HEK293 (cell line): ENCODE data around the gene KRT24.

Experiments used
- CTCF ChIA-PET: fragments of 350-600 bp; formaldehyde crosslinking; extraction: SDS; loops from one replicate; lab custom pipeline; 2021; ENCODE audit warnings: antibody characterized with exemption; lab: Yijun Ruan, JAX
- POLR2A ChIA-PET: fragments of 300-600 bp; formaldehyde crosslinking; extraction: SDS; loops from one replicate; lab custom pipeline; 2020; ENCODE audit warnings: antibody characterized with exemption, inconsistent platforms; lab: Yijun Ruan, JAX
- H3K27ac ChIP-seq: fragments of 200-500 bp; sonication (Bioruptor generic); 2 replicates; pipeline ENCODE4 v1.5.1; 2014; ENCODE audit warnings: low read depth, low read length, control low read depth, inconsistent platforms; ENCODE audit errors: extremely low read depth
- H3K36me3 ChIP-seq, 2 experiments: fragments of 200-500 bp in 1 of 2; sonication (Bioruptor generic) in 1 of 2; 1 replicate in 1 of 2; 2 replicates in 1 of 2; pipeline ENCODE4 v1.5.1; 2014 to 2017; ENCODE audit warnings: inconsistent platforms in 2 of 2, low read length in 2 of 2; ENCODE audit not compliant: control insufficient read depth in 2 of 2, insufficient read depth in 1 of 2
- H3K4me1 ChIP-seq: fragments of 200-500 bp; sonication (Bioruptor generic); 2 replicates; pipeline ENCODE4 v1.5.1; 2014; ENCODE audit warnings: mild to moderate bottlenecking, low read length, inconsistent platforms; ENCODE audit not compliant: control insufficient read depth, insufficient read depth
- H3K4me3 ChIP-seq: 2 replicates; pipeline ENCODE4 v1.5.1; 2011; ENCODE audit warnings: low read depth, mild to moderate bottlenecking, control low read depth, low read length, moderate library complexity
- H3K9me3 ChIP-seq: fragments of 200-500 bp; sonication (Bioruptor generic); 2 replicates; pipeline ENCODE4 v1.5.1; 2014; ENCODE audit warnings: low read depth, low read length, inconsistent platforms; ENCODE audit not compliant: control insufficient read depth, insufficient read depth
- SETDB1 ChIP-seq: IDR thresholded peaks from one replicate; pipeline ENCODE4 v1.6.1; 2017; ENCODE audit warnings: mild to moderate bottlenecking, low read length, moderate library complexity, mixed read lengths; ENCODE audit not compliant: insufficient read length
- WT1 ChIP-seq: fragments of 450-650 bp; formaldehyde crosslinking; IDR thresholded peaks from 2 replicates; pipeline ENCODE4 v1.5.1; 2016; ENCODE audit warnings: missing biosample characterization, missing genetic modification characterization
- ZFP3 ChIP-seq: fragments of 450-650 bp; formaldehyde crosslinking; IDR thresholded peaks from 2 replicates; pipeline ENCODE4 v1.5.1; 2016; ENCODE audit warnings: low read depth, missing biosample characterization, missing genetic modification characterization
- ZFP37 ChIP-seq: fragments of 450-650 bp; formaldehyde crosslinking; IDR thresholded peaks from 2 replicates; pipeline ENCODE4 v1.5.1; 2016; ENCODE audit warnings: missing biosample characterization, missing genetic modification characterization
- ZNF169 ChIP-seq: fragments of 450-650 bp; formaldehyde crosslinking; IDR thresholded peaks from 2 replicates; pipeline ENCODE4 v1.5.1; 2016; ENCODE audit warnings: missing biosample characterization, missing genetic modification characterization
- ZNF202 ChIP-seq: fragments of 450-650 bp; formaldehyde crosslinking; IDR thresholded peaks from 2 replicates; pipeline ENCODE4 v1.5.1; 2016; ENCODE audit warnings: missing biosample characterization, missing genetic modification characterization, borderline replicate concordance
- ZNF23 ChIP-seq: fragments of 450-650 bp; formaldehyde crosslinking; IDR thresholded peaks from 2 replicates; pipeline ENCODE4 v1.5.1; 2016; ENCODE audit warnings: missing biosample characterization, missing genetic modification characterization, borderline replicate concordance
- ZNF266 ChIP-seq: fragments of 450-650 bp; formaldehyde crosslinking; IDR thresholded peaks from 2 replicates; pipeline ENCODE4 v1.5.1; 2016; ENCODE audit warnings: missing biosample characterization, missing genetic modification characterization, low read depth
- ZNF366 ChIP-seq: fragments of 450-650 bp; formaldehyde crosslinking; conservative IDR thresholded peaks from 2 replicates; pipeline ENCODE4 v1.5.1; 2016; ENCODE audit warnings: missing biosample characterization, missing genetic modification characterization
- ZNF37A ChIP-seq: fragments of 450-650 bp; IDR thresholded peaks from 2 replicates; pipeline ENCODE4 v1.5.1; 2018; ENCODE audit warnings: missing biosample characterization, missing genetic modification characterization
- ZNF394 ChIP-seq: fragments of 450-650 bp; formaldehyde crosslinking; IDR thresholded peaks from 2 replicates; pipeline ENCODE4 v1.5.1; 2016; ENCODE audit warnings: missing biosample characterization, missing genetic modification characterization, mild to moderate bottlenecking, moderate library complexity, borderline replicate concordance
- ZNF561 ChIP-seq: fragments of 450-650 bp; IDR thresholded peaks from 2 replicates; pipeline ENCODE4 v1.5.1; 2018; ENCODE audit warnings: missing biosample characterization, missing genetic modification characterization, borderline replicate concordance
- ZNF624 ChIP-seq: fragments of 450-650 bp; formaldehyde crosslinking; IDR thresholded peaks from 2 replicates; pipeline ENCODE4 v1.5.1; 2017; ENCODE audit warnings: missing biosample characterization, missing genetic modification characterization
- ZNF664 ChIP-seq: fragments of 450-650 bp; formaldehyde crosslinking; IDR thresholded peaks from 2 replicates; pipeline ENCODE4 v1.5.1; 2016; ENCODE audit warnings: missing biosample characterization, missing genetic modification characterization
- ZNF791 ChIP-seq: fragments of 450-650 bp; formaldehyde crosslinking; IDR thresholded peaks from 2 replicates; pipeline ENCODE4 v1.5.1; 2016; ENCODE audit warnings: missing biosample characterization, missing genetic modification characterization
- ZSCAN23 ChIP-seq: fragments of 450-650 bp; formaldehyde crosslinking; IDR thresholded peaks from 2 replicates; pipeline ENCODE4 v1.5.1; 2016; ENCODE audit warnings: missing biosample characterization, missing genetic modification characterization
- TF ChIP-seq, protein P1 (sequence below): fragments of 450-650 bp; formaldehyde crosslinking; IDR thresholded peaks from 2 replicates; pipeline ENCODE4 v1.5.1; 2017; ENCODE audit warnings: missing biosample characterization, missing genetic modification characterization
- TF ChIP-seq, protein P2 (sequence below): fragments of 450-650 bp; formaldehyde crosslinking; IDR thresholded peaks from 2 replicates; pipeline ENCODE4 v1.5.1; 2016; ENCODE audit warnings: missing biosample characterization, missing genetic modification characterization
- TF ChIP-seq, protein P3 (sequence below): fragments of 450-650 bp; formaldehyde crosslinking; IDR thresholded peaks from 2 replicates; pipeline ENCODE4 v1.5.1; 2016; ENCODE audit warnings: missing biosample characterization, missing genetic modification characterization
- TF ChIP-seq, protein P4 (sequence below): fragments of 450-650 bp; formaldehyde crosslinking; IDR thresholded peaks from 2 replicates; pipeline ENCODE4 v1.5.1; 2017; ENCODE audit warnings: missing biosample characterization, missing genetic modification characterization

Gene KRT24

DNA sequence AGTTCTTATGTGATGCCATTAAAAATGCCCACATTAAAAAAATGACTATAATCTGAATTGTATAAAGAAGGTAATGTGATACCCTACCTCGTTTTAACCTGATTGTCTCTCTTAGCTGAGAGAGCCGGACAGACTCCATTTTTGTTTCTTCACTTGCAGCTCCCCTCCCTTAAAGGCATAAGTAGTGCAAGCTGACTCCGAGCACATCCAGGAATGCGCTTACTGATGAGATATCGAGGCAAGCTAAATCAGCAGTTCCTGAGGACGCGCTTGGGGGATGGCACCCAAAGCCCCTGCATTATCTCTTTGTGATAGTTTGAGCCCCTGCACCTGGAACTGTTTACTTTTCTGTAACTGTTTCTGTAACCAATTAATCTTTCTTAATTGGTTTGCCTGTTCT lies 6.3 kb downstream of the KRT24 start:
- Histone ChIP-seq H3K4me3 (no peak overlapping the region), H3K9me3 (no peaks in the 10 kb centered on the region), H3K36me3 (no peaks in the 10 kb centered on the region), H3K4me1 (no peaks in the 10 kb centered on the region), H3K27ac (no peak overlapping the region)
- ChIA-PET CTCF (interaction anchor here (0.6 to 1.8 kb wide), 4 partner anchors 30 to 966 kb away, joined by 3 to 5 read pairs (median 3); no protein-coding TSS in a partner anchor), POLR2A (no interaction called here)
- TF ChIP-seq ZNF791 (tag by site-specific recombination) (no peak), ZFP37 (no peak)

DNA sequence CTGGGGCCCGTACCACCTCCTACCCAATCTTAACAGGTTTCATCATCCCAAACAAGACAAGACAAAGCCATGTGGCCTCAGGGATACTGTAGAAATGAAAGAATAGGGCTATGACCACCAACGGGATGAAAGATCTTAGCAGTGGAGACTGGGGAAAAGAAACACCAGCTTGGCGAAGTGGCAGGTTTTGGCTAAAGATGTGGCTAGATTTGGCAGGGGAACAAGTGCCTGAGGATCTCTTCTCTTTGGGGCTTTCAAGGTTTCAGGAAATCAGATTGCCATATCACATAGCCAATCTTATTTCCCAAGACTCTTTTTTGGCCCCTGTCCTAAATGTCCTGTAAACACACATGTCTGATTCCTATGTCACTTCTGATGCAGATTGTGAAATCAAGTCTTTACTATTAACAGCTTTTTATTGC lies 6.9 kb downstream of the KRT24 start:
- CTCF ChIA-PET, result interaction anchor here (0.6 to 1.8 kb wide), 3 partner anchors 31 to 966 kb away, joined by 3 to 5 read pairs (median 3); no protein-coding TSS in a partner anchor
- Histone ChIP-seq H3K9me3 (no peaks in the 10 kb centered on the region), H3K4me1 (no peaks in the 10 kb centered on the region), H3K4me3 (no peak overlapping the region), H3K27ac (no peak overlapping the region), H3K36me3 (no peaks in the 10 kb centered on the region)
- TF ChIP-seq, protein P1, sequence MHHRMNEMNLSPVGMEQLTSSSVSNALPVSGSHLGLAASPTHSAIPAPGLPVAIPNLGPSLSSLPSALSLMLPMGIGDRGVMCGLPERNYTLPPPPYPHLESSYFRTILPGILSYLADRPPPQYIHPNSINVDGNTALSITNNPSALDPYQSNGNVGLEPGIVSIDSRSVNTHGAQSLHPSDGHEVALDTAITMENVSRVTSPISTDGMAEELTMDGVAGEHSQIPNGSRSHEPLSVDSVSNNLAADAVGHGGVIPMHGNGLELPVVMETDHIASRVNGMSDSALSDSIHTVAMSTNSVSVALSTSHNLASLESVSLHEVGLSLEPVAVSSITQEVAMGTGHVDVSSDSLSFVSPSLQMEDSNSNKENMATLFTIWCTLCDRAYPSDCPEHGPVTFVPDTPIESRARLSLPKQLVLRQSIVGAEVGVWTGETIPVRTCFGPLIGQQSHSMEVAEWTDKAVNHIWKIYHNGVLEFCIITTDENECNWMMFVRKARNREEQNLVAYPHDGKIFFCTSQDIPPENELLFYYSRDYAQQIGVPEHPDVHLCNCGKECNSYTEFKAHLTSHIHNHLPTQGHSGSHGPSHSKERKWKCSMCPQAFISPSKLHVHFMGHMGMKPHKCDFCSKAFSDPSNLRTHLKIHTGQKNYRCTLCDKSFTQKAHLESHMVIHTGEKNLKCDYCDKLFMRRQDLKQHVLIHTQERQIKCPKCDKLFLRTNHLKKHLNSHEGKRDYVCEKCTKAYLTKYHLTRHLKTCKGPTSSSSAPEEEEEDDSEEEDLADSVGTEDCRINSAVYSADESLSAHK (tag by site-specific recombination), result no peak
- TF ChIP-seq ZNF169 (no peak), ZSCAN23 (no peak), ZFP3 (tag by site-specific recombination) (no peak), ZNF664 (tag by site-specific recombination) (no peak), WT1 (tag by site-specific recombination) (no peak), ZNF37A (no peak), ZNF23 (tag by site-specific recombination) (no peak), ZNF561 (tag by site-specific recombination) (no peak), ZNF394 (tag by site-specific recombination) (no peak), SETDB1 (no peak), ZNF366 (tag by site-specific recombination) (no peak), ZNF202 (tag by site-specific recombination) (no peak), ZNF624 (tag by site-specific recombination) (no peak), ZNF266 (no peak)
- TF ChIP-seq, protein P2, sequence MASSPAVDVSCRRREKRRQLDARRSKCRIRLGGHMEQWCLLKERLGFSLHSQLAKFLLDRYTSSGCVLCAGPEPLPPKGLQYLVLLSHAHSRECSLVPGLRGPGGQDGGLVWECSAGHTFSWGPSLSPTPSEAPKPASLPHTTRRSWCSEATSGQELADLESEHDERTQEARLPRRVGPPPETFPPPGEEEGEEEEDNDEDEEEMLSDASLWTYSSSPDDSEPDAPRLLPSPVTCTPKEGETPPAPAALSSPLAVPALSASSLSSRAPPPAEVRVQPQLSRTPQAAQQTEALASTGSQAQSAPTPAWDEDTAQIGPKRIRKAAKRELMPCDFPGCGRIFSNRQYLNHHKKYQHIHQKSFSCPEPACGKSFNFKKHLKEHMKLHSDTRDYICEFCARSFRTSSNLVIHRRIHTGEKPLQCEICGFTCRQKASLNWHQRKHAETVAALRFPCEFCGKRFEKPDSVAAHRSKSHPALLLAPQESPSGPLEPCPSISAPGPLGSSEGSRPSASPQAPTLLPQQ, result no peak
- TF ChIP-seq, protein P3, sequence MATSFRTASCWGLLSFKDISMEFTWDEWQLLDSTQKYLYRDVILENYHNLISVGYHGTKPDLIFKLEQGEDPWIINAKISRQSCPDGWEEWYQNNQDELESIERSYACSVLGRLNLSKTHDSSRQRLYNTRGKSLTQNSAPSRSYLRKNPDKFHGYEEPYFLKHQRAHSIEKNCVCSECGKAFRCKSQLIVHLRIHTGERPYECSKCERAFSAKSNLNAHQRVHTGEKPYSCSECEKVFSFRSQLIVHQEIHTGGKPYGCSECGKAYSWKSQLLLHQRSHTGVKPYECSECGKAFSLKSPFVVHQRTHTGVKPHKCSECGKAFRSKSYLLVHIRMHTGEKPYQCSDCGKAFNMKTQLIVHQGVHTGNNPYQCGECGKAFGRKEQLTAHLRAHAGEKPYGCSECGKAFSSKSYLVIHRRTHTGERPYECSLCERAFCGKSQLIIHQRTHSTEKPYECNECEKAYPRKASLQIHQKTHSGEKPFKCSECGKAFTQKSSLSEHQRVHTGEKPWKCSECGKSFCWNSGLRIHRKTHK (tag by site-specific recombination), result no peak
- TF ChIP-seq, protein P4, sequence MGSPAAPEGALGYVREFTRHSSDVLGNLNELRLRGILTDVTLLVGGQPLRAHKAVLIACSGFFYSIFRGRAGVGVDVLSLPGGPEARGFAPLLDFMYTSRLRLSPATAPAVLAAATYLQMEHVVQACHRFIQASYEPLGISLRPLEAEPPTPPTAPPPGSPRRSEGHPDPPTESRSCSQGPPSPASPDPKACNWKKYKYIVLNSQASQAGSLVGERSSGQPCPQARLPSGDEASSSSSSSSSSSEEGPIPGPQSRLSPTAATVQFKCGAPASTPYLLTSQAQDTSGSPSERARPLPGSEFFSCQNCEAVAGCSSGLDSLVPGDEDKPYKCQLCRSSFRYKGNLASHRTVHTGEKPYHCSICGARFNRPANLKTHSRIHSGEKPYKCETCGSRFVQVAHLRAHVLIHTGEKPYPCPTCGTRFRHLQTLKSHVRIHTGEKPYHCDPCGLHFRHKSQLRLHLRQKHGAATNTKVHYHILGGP (tag by site-specific recombination), result no peak
- POLR2A ChIA-PET, result no interaction called here
